AG04450 (cell line): ENCODE results near the gene MYF6. TPM values are rescaled to one million over a fixed set of nuclear protein-coding genes. Genes with fewer than 3 reads are reported as not detected.

Experiments used
- CTCF ChIA-PET: fragments of 300-600, 350-600 bp; formaldehyde crosslinking; extraction: SDS; loops from one replicate; lab custom pipeline; 2022; ENCODE audit warnings: antibody characterized with exemption, inconsistent platforms; lab: Charles Lee
- POLR2A ChIA-PET: fragments of 350-600 bp; formaldehyde crosslinking; extraction: SDS; loops from one replicate; lab custom pipeline; 2021; ENCODE audit warnings: antibody characterized with exemption, inconsistent platforms; lab: Yijun Ruan, JAX
- DNase-seq: peaks from one replicate; pipeline ENCODE4 v3.0.0-alpha.2; 2011; ENCODE audit warnings: low read depth, low spot score
- H3K27ac ChIP-seq: one replicate; pipeline ENCODE4 v1.5.1; 2012; ENCODE audit warnings: low read depth, low read length, control low read depth
- H3K27me3 ChIP-seq: one replicate; pipeline ENCODE4 v1.6.0; 2012; ENCODE audit warnings: low read length; ENCODE audit not compliant: control insufficient read depth, insufficient read depth
- H3K4me3 ChIP-seq: 2 replicates; pipeline ENCODE4 v1.5.1; 2011; ENCODE audit warnings: mild to moderate bottlenecking, low read depth, low read length, control low read depth
- H3K9me3 ChIP-seq: 2 replicates; pipeline ENCODE4 v1.5.1; 2012; ENCODE audit warnings: low read length; ENCODE audit not compliant: control insufficient read depth, insufficient read depth
- CTCF ChIP-seq: IDR thresholded peaks from 2 replicates; pipeline ENCODE4 v1.5.1; 2011; ENCODE audit warnings: low read depth, low read length, control low read depth, inconsistent platforms
- polyA plus RNA-seq: library from polyadenylated mRNA; depleted of rRNA; stranded (reverse); fragments of >200 nt; gene quantifications from 2 replicates; pipeline ENCODE4 v1.2.3, GENCODE V29; 2011

MYF6 gene
- polyA plus RNA-seq, 1 experiment = not detected

- Histone ChIP-seq H3K27me3 (no peaks in the 10 kb centered on the region), H3K9me3 (peaks cover 9% of the 10 kb centered on the region), H3K4me3 (no peak within 1 kb of the TSS), H3K27ac (no peak within 1 kb of the TSS)
- DNase-seq = no peak
- TF ChIP-seq CTCF = no peak
- ChIA-PET POLR2A (no interaction called here), CTCF (no interaction called here)
These were observed 9.4 kb downstream of the MYF6 start, which contains the start of gene MYF5 for GRCh38 chr12:80716696-80717469. Gene MYF5, plus strand, starts transcription at chr12:80716912. Its CDS starts 152 bp downstream, at chr12:80717064.

GRCh38 chr12:80717856-80718255 lies 10.4 kb downstream of the MYF6 start:
- POLR2A ChIA-PET = no interaction called here
- H3K27me3 ChIP-seq = no peaks in the 10 kb centered on the region
- CTCF ChIA-PET = no interaction called here
- no peak overlapping the region for H3K27ac ChIP-seq
- H3K9me3 ChIP-seq = peaks cover 9% of the 10 kb centered on the region
- no peak overlapping the region for H3K4me3 ChIP-seq
- no peak for DNase-seq
- TF ChIP-seq CTCF = no peak

GRCh38 chr12:80720516-80720915 lies 13.1 kb downstream of the MYF6 start:
- no peak for DNase-seq
- H3K9me3 ChIP-seq = peaks cover 9% of the 10 kb centered on the region
- H3K27me3 ChIP-seq = no peaks in the 10 kb centered on the region
- no peak overlapping the region for H3K27ac ChIP-seq
- H3K4me3 ChIP-seq = no peak overlapping the region
- TF ChIP-seq CTCF = no peak
- ChIA-PET POLR2A (no interaction called here), CTCF (no interaction called here)

GRCh38 chr12:80721326-80721725 lies 13.9 kb downstream of the MYF6 start:
- ChIA-PET POLR2A (no interaction called here), CTCF (no interaction called here)
- Histone ChIP-seq H3K9me3 (peaks cover 9% of the 10 kb centered on the region), H3K27ac (no peak overlapping the region), H3K4me3 (no peak overlapping the region), H3K27me3 (no peaks in the 10 kb centered on the region)
- DNase-seq = no peak
- TF ChIP-seq CTCF = no peak

GRCh38 chr12:80745851-80746505 lies 38.5 kb downstream of the MYF6 start:
- Histone ChIP-seq H3K27me3 (no peaks in the 10 kb centered on the region), H3K4me3 (no peak overlapping the region), H3K27ac (no peak overlapping the region), H3K9me3 (no peaks in the 10 kb centered on the region)
- POLR2A ChIA-PET = no interaction called here
- no peak for TF ChIP-seq CTCF
- DNase-seq = no peak
- CTCF ChIA-PET = no interaction called here
